HG03575 (cell line): Measurements from ENCODE around the gene CORIN.

ENCODE experiments used
- ATAC-seq: cut with Tn5 transposase; IDR thresholded peaks from one replicate; pipeline ENCODE4 v1.9.1; 2021; ENCODE audit not compliant: unreplicated experiment, insufficient number of reproducible peaks, low FRiP score; ENCODE audit errors: extremely low read depth

The CORIN gene

GRCh38 chr4:47837908-47838294 is at the start of gene CORIN:
Gene CORIN, minus strand, starts transcription at chr4:47838067. Its CDS starts 118 bp downstream, at chr4:47837949.
- ATAC-seq = no peak

GRCh38 chr4:47882228-47882627 is 44.4 kb upstream of the CORIN start:
- ATAC-seq = no peak

- no peak for ATAC-seq
Measured at GRCh38 chr4:47879458-47879857, 41.6 kb upstream of the CORIN start.

- no peak for ATAC-seq
Measured at GRCh38 chr4:47876784-47877546, 39.1 kb upstream of the CORIN start.

- no peak for ATAC-seq
Measured at GRCh38 chr4:47876310-47876709, 38.4 kb upstream of the CORIN start.

- no peak for ATAC-seq
Measured at GRCh38 chr4:47873877-47874541, 36.1 kb upstream of the CORIN start.

GRCh38 chr4:47863486-47863885 is 25.6 kb upstream of the CORIN start:
- no peak for ATAC-seq

GRCh38 chr4:47862297-47862696 is 24.4 kb upstream of the CORIN start:
- no peak for ATAC-seq

GRCh38 chr4:47860305-47860704 is 22.4 kb upstream of the CORIN start:
- ATAC-seq = no peak

GRCh38 chr4:47858006-47858405 is 20.1 kb upstream of the CORIN start:
- ATAC-seq = no peak

- ATAC-seq = no peak
Measured at GRCh38 chr4:47856713-47857112, 18.8 kb upstream of the CORIN start.

- ATAC-seq = no peak
Measured at GRCh38 chr4:47855350-47855749, 17.5 kb upstream of the CORIN start.

- no peak for ATAC-seq
Measured at GRCh38 chr4:47852136-47852535, 14.3 kb upstream of the CORIN start.

- no peak for ATAC-seq
Measured at GRCh38 chr4:47849466-47849865, 11.6 kb upstream of the CORIN start.

- ATAC-seq = no peak
Measured at GRCh38 chr4:47848041-47848440, 10.2 kb upstream of the CORIN start.

- no peak for ATAC-seq
Measured at GRCh38 chr4:47842985-47843384, 5.1 kb upstream of the CORIN start.

- no peak for ATAC-seq
Measured at GRCh38 chr4:47840291-47840690, 2.4 kb upstream of the CORIN start.

GRCh38 chr4:47839259-47839658 is 1.4 kb upstream of the CORIN start:
- ATAC-seq = peak; percentile 87

GRCh38 chr4:47838445-47838844 is 578 bp upstream of the CORIN start:
- ATAC-seq = no peak

- peak; percentile 28 for ATAC-seq
Measured at GRCh38 chr4:47837094-47837907, 566 bp downstream of the CORIN start.
